Activated gamma-delta T cell treated with Interleukin-2 at 50 U/mL for 16 hours (primary cell): ENCODE data around the gene ANO2.
"Not testable (repeated sequence)": the region's sequence is repeated elsewhere in the genome, so short reads cannot be mapped to it uniquely, and the experiment has no call there.

ENCODE experiments used
- DNase-seq: peaks from one replicate; pipeline ENCODE4 v3.0.0-alpha.2; 2020

Gene ANO2

DNA sequence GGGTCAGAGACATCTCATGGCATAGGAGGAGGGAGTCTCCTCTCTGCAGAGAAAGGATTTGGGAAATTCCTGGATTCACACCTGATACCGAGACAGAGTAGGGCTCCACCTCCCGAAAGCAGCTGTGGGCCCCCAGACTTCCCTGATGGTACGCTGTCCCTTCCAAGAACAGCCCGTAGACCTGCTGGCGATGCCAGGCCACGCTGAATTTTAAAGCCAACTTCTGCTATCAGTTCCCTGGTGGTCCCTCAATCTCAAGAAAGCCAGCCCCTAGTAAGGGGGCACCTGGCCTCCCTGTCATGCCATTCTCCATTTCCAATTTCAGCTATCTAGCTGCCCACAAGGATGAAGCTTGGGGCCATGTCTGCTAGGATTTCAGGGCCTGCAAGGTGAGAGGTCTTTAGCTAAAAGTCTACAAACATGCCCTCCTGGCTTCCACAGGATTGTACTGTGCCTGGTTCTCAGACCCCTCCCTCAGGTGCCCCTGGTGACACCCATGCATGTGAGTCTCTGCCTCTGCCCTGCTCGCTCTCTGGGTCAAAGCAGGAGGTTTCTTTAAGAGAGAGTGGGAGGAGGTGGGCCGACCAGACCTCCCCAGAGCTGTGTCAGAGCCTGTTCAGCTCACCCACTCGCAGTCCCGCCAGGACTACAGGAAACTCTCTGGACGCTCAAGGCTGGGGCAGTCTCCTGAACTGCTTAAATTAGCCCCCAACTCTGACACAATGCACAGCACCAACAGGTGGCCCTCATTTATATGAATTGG lies 30.5 kb downstream of the ANO2 start:
- no peak for DNase-seq

DNA sequence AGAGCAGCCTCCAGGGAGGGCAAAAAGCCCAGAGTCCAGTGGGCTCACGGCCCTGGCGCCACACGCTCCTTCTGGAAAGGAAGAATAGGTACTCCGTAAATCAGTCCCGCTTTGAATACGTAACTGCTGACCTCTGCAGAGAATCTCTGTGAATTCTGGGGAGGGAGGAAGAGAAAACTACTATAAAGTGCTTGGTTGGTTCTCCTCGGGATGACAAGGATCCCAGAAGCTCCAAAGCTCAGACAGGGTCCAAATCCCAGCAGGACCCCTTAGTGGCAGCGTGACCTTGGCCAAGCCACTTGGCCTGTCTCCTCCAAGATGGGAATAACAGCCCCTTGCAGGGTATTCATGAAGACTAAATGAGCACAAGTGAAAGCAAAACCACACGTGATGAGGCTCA lies 31.7 kb downstream of the ANO2 start:
- DNase-seq: no peak

DNA sequence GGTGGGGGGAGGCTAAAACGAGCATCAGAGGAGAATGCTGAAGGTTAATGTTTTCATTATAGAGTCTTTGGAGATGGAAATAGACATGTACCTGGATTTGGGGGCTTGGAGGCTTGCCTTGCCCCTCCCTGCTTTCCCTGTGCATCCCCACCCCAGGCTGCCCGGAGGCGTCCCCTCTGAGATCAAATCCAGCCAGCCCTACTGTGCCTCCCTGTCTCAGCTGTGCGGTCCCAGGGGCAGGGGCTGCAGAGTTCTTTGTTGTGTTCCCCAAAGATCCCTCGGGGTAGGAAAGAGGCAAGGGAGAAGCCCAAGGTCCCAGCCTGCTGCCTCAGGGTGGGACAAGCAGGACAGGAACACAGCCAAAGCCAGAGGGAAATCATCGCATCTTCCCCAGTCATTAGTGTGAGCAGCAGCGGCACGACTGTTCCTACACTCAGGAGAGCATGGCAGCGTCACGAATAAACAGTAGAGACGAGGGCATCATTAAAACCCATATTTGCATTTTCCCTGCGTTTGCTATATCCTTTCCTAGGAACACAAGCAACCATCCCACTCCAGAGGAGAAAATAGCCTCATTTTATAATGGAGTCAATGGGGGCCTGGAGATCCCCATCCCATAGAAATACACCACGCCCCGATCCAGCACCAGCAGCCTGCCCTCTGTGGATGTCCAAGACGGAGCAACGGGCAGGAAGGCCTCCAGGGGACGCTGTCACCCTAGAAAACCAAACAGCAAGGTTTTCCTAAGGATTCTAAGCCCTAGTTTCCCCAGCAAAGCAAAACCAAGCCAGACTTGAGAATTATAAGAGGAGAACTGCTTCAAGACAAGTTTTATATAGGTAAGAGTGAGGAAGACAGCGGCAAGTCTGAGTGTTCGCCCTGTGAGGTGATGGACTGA lies 32.4 kb downstream of the ANO2 start:
- DNase-seq: no peak

DNA sequence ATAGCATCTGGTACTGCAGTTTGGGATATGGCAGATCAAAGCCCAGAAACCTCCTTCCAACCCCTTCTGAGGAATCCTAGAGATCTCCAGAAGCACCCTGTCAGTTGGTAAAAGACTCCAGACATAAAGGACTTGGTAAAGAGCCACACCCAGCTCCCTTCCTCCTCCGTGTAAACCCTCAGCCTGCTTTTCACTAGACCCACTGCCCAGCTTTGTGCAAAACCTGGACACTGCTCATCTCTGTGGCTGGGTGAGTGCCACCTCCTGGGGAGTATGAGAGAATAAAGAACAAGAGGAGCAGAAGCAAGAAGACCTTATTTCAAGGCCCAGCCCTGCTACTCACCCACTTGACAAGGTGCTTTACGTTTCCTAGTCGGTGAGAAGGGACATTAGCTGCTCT lies 33.0 kb downstream of the ANO2 start:
- no peak for DNase-seq

DNA sequence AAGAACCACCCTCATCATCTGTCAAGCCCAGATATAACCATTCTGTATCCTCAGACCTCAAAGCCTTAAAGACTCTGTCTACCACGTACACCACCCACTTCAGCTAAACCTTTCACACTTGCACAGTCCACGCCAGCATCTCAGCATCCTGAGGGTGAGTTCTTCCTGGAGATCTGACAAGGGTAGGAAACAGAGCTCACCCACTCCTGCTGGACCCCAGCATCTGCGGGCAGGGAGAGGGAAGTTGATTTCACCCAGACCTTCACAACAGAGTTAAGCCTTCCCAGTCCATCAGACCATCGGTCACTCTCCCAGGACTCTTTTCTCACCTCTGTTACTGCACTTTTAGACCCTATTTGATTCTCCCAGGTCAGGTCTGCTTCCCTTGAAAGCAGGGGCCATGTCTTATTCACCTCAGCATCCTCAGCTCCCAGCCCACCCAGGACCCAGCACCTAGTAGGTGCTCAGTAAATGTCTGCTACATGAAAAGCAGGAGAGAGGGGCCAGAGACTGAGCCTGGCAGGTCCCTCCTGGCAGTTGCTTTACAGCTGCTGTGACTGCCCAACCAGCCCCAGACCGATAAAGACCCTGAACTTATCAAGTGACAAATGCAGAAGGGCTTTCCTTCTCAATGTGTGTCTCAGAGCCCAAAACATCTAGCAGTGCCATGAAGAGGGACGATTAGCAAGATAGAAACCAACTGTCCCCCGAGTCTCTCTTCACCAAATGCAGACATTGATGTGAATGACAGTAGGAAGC lies 34.1 kb downstream of the ANO2 start:
- no peak for DNase-seq

DNA sequence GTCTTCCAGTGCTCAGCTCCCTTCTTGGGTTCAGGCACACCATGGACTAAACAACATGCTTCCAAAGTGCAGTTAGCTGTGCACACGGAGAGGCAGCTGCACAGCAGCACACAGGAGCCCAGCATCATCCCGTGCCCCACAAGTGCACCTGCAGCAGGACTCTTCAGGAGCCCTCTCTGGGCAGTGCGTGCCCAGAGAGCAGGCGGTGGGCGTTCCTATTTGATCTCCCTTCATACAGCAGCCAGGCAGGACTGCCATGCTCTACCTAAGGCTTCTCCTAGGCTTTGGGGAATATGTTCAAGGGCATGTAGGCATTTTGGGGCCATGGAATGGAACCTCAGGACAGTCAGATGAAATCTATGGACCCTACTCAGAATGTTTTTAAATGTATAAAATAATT lies 35.5 kb downstream of the ANO2 start:
- no peak for DNase-seq

DNA sequence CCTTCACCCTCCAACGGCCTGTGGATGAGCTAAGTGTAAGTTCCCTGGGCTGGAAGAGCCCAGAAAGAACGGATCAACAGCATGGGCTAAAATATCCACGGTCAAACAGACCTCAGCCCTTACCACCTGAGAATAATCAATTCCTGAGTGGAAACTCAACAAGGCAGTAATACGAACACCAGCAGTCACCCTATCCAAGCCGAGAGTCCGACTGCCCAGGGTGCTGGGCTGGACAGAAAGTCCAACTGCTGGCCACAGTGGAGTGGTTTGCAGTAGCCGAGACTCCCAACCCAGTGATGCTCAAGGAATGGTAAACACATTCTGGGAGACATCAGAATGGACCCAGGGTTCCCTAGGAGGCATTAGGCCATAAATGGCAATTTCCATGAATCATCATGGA lies 36.8 kb downstream of the ANO2 start:
- no peak for DNase-seq

DNA sequence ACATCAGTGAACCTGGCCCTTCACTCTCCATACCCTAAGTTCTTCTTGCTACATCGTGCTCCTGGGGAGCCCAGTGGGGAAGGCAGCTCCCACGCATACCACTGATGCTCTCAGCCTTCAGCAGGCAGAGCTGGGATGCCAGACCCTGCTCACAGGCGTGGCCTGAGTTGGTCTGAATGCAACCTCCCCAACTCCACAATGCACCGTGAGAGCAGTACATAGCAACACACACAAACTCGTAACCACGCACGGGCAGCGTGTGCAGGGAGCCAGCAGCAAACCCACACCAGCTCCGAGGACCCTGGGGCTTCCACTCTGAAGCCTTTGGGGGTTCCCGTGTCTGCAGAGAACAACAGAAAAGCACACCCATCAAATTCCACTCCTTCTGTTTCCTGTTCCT lies 37.3 kb downstream of the ANO2 start:
- no peak for DNase-seq

DNA sequence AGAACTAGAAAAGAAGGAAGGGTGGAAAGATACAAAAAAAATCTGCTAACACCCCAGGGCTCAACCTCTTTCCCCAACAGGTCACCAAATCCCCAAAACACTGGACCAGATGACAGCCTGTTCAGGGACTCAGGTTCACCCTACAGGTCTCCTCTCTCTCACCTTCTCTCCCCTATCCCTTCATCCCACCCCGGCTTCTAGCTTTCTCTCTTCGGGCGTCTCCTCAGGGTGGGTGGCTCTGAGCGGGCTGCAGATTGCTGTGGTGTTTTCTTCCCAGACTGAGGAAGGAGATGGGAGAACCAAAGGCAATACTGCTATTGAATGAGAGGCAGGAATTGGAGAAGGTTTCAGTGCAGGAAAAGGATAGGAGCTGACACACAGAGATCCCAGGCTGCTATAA lies 39.3 kb downstream of the ANO2 start:
- no peak for DNase-seq

DNA sequence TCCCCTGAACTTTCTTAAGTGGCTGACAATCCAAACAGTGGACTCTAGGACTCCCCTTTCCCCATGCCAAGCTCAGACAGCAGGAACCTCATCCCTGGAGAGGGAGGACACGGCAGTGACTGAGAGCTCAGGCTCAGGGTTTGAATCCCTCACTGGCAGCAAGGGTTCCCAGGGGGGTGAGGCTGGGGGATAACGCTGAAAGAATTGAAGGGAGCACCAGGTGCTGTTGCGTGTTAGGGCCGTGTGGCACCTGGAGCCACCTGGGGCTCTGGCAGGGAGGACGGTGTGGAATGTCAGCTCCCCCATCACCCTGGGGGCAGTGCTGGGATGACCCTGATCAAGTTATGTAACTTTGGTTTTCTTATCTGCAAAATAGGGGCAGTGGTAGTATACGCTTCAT lies 40.1 kb downstream of the ANO2 start:
- no peak for DNase-seq

DNA sequence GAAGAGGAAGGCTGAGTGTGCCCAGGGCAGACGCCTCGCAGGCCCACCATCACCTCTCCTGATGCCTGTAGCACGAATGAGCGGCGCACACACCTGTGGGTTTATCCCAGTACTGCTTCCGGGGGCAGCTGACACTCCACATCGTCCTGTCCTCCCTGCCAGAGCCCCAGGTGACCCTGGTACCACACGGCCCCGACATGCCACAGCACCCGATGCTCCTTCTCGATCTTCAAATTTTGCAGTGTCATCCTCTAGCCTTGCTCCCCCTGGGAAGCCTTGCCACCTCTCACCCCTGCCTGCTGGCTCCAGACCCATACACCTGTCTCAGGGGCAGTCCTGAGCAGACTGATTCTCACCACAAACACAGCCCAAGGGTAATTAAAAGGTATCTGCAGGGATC lies 40.6 kb downstream of the ANO2 start:
- no peak for DNase-seq

DNA sequence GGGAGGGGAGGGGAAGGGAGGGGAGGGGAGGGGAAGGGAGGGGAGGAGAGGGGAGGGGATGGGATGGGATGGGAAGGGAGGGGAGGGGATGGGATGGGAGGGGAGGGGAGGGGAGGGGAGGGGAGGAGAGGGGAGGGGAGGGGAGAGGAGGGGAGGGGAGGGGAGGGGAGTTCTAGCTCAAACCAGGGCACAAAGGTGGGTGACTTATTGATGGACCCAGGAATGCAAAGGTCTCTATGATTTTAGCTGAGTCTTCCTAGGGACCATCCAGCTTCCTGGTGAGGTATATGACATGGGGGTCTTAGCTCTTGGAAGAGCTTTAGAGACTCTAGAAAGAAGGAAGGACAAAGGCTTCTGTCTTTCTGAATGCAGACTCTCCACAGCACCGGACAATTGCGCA lies 42.3 kb downstream of the ANO2 start:
- DNase-seq: no peak

DNA sequence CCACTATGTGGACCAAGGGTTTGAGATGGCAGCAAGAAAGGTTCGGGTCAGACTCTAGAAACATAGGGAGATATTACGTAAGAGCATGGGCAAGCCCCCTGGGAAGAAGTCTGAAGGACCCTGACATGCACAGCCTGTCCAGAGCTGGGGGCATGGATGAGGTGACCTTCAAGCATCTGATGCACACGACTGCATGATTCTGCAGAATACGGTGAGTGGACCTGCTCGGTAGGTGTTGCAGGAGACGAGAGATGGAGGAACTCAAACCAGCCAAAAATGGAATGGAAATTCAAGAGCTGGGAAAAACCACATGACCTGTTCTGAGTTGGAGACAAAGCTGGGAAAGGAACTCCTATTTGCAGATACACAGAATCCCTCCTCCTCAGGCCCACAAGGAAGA lies 43.6 kb downstream of the ANO2 start:
- no peak for DNase-seq

DNA sequence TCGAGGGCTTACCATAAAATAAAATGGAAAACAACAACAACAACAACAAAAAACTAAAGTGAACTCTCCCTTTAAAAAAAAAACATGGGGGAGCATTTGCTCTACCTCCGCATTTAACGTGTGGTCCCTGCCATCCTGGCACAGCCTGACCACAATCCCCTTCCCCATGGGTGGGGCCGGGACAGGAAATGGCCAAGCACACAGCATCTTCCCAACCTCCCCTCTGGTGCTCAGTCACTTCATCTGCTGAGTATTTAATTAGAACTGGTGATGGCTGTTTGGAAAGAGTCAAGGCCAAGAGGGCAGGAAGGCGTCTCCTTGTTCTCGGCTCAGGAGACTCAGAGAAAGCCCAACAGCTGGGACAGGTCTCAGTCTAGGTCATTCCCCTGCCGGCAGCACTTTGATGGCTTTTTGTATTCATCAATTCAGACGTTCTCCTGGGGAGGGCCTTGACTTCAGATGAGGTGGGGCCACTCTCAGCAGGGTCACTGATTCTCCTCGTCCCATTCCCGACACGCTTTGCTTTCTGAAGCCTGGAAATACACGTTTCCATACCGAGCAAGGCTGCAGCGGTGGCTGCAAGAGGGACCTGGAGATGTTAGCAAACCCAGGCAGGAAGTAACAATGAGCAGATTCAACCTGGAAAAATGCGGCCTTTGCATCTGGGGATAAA lies 44.4 kb downstream of the ANO2 start:
- DNase-seq: no peak

DNA sequence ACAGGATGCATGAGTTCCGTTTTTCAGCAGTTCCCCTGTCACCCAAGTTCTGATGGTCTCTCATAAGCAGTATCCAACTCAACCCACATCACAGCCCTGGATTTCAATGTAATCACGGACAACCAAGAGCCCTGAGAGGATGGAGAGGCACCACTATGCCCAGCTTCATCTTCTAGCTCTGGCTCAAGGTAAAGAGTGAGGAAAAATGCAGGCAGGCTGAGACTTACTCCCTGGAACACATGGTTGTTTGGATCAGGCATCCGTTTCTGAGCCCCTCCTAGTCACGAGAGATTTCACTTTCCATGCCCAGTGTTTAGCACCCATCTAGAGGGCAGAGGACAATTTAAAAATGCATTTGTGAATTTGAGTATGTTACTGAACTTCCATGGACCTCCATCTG lies 45.0 kb downstream of the ANO2 start:
- no peak for DNase-seq

DNA sequence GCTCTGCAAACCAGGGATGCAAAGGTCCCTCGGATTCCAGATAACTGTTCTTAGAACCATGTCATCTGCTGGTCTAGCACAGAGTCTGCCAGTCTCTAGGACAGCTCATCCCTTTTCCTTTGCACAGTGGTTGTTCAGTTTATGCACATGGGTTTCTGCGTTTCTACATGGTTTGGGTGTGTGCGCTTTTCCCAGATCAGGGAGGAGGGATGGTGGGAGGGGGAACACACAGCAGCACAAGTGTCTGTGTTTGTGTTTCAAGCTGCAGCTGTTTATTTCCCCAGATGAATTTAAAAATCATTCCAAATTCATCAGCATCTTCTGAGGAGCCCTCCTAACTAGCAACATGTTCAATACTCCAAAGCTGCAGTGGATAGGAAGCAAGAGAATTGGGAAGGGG lies 45.4 kb downstream of the ANO2 start:
- no peak for DNase-seq

DNA sequence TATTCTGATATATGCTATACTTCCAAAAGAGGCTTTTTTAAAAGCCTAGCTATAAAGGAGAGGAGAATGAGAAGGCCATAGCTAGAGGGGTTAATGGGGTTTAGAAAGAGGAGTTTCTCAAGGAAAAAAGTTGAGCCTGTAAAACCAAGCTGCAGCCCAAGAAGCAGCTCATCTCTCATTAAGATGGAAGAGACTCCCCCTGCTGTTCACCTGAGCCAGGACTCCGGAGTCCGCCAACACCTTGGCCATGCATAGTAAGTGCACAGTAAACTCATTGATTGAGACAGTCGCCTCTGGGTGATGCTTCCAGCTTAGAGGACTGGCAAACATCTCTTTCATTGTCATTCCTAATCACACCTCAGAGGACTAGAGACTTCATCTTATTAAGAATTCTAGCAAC lies 46.2 kb downstream of the ANO2 start:
- no peak for DNase-seq

DNA sequence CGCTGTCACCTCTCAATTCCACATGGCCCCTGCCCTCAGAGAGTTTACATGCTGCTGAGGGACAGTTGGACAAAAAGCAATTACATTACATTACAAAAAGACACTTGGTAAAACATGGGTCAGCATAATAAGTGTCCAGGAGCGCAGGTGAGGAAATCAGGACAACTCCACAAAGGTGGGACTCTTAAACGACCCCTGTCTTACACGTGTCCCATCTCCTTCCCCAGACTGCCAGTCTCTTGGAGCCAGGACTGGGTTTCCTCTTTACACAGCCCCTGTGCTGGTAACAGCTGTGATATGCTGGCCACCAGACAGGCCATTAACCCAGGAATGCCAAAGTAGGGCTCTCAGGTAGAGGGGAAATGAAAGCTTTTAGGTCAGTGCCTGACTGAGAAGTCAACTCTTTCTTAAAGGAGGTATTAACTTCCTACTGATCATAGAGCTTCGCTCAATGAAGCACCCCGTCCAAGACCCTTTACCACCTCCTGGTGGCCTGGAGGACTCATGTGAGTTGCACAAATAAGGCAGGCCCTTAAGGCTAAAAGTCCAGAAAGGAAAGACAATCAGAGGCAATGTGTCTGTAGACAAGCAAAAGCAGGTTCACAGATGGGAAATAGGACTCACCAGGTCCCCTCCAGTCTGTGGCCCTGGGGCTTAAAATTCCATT lies 55.5 kb downstream of the ANO2 start:
- DNase-seq: no peak

DNA sequence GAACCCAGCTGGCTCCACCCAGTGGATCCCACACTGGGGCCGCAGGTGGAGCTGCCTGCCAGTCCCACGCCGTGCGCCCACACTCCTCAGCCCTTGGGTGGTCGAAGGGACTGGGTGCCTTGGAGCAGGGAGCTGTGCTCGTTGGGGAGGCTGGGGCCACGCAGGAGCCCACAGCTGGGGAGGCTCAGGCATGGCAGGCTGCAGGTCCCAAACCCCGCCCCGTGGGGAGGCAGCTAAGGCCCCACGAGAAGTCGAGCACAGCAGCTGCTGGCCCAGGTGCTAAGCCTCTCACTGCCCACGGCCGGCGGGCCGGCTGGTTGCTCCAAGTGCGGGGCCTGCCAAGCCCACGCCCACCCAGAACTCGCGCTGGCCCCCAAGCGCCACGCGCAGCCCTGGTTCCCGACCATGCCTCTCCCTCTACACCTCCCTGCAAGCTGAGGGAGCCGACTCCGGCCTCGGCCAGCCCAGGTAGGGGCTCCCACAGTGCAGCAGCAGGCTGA lies 56.2 kb downstream of the ANO2 start:
- DNase-seq: no peak

DNA sequence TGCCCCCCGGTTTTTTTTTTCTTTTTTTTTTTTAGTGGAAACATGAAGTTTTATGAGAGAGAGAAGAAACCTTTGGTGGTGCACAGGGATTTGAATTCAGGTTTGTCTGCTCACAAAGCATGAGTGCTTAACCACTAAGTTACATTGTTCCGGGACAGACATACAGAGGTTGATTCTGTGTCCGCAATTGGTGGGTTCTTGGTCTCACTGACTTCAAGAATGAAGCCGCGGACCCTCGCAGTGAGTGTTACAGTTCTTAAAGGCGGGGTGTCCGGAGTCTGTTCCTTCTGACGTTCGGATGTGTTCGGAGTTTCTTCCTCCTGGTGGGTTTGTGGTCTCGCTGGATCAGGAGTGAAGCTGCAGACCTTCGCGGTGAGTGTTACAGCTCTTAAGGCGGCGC lies 57.2 kb downstream of the ANO2 start:
- DNase-seq: not testable (repeated sequence)

DNA sequence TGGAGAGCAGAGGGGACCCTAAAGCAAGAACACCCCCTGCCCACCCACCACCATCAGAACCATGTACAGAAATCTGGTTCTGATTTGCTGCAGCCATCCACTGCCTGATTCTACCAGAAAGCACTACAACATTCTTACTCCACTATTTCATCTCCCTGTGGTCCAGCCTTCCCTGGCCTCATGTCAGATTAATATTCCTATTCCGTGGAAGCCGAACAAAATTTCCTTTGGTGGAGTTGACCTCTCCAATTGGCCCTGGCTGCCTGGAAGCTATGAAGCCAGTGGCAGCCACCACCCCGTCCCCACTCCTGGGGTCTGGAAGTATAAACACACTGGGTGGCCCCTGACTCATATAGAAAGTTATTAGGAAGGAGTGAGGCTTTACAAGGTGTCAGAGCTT lies 60.2 kb downstream of the ANO2 start:
- DNase-seq: no peak

DNA sequence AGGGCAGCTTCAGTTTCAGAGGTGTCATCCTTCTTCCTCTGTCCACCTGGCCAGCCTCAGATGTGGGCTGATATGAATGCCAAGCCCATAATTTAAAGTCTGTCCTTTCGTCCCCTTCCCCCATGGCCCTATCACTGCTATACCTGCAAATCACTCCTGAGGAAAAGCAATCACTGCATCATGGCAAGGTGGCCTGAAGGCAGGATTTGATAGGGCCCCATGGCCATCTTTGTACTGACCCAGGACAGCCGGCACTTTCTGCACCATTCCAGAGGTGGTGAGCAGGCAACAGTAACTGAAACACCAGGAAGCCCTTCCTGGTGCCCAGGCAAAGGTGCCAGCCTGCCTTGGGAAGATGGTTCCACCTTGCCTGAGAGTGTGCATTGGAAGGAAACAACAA lies 60.8 kb downstream of the ANO2 start:
- DNase-seq: no peak
